AML-193 (cell line): ENCODE measurements around the gene CLEC16A.

Source experiments
- DNase-seq, 2 experiments: peaks; one replicate each; lab custom pipeline; 2025; lab: John Stamatoyannopoulos, UW

Gene CLEC16A

DNA sequence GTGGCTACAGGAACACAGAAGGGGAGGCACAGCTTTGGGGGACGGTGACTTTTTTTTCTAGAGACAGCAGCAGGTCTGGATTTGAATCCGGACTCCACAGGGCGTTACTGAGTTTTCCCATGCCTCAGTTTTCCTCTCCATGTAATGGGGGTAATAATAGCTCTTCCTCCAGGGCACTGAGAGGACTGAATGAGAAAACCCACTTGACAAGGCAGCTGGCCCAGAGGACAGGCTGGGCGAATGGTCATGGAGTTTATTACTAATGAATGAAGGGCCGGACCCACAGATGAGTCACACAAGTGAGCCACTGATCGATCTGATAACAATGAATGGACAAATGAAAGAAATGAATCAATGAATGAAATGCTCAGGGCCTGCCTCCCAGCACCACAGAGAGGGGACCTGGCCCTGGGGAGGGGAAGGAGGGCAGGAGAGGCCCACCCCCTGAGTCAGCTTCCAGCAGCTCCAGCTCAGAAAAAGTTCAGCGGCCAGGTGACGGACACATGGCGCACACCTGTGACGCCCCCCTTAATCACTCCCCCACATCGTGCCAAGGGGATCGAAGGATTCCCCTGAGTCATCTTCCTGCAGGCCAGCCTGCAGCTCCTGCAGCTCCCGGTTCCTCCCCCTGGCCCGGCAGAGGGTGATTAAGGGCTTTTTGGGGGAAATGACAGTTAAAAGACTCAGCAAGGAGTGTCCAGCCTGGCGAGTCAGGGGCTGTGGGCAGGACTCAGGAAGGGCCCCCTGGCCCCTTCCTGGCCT is 257.3 kb downstream of the CLEC16A start:
- peak; percentile 66 to 73 for DNase-seq

DNA sequence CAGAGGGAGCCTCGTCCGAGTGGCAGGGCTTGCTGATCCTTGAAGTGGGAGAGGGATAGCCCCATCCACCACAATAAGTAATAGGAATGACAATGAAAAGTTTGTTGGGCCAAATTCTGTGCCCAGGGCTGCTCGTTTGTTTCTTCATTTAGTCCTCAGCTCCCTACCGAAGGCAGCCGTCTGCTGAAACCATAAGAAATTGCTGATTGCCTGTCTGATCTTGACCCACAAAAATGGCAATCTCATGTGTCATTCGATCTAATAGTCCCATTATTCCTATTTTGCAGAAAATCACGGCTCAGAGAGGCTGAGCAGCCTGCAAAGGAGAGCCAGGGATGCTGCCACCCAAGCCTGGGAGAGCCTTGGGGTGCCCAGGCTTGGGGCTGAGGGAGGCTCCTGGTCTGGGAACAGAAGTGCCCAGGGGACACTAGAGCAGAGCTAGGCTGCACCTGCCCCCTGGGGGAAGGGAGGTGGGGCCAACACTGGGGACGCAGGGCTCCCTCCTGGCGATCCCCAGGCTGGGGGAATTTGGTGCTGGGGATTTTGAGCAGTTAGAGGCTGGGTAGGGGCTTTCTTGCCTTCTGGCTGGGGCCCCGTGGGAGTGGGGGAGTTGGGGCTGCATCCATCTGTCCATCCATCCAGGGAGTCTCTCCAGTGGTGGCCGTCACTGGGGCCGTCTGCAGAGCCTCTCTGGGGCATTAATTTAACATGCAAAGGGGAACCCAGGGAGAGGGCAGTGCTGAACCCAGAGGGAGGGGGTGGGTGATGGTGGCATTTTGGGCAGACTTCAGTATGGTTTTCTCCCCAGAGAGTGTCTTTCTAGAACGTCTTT is 258.1 kb downstream of the CLEC16A start:
- peak in 1 of 2 experiments; percentile 62 for DNase-seq

GRCh38 chr16:11203111-11203623 is 258.8 kb downstream of the CLEC16A start:
- DNase-seq: no peak

GRCh38 chr16:11204513-11205047 is 260.2 kb downstream of the CLEC16A start:
- DNase-seq: no peak

GRCh38 chr16:11205065-11205699 is 260.8 kb downstream of the CLEC16A start:
- no peak for DNase-seq

GRCh38 chr16:11205754-11206581 is 261.6 kb downstream of the CLEC16A start:
- peak; percentile 22 to 28 for DNase-seq

- no peak for DNase-seq
These were observed 263.3 kb downstream of the CLEC16A start for GRCh38 chr16:11207646-11208045.

- DNase-seq: peak; percentile 73 to 74
These were observed 264.7 kb downstream of the CLEC16A start for GRCh38 chr16:11208916-11209665.

GRCh38 chr16:11210260-11210659 is 265.9 kb downstream of the CLEC16A start:
- DNase-seq: no peak

DNA sequence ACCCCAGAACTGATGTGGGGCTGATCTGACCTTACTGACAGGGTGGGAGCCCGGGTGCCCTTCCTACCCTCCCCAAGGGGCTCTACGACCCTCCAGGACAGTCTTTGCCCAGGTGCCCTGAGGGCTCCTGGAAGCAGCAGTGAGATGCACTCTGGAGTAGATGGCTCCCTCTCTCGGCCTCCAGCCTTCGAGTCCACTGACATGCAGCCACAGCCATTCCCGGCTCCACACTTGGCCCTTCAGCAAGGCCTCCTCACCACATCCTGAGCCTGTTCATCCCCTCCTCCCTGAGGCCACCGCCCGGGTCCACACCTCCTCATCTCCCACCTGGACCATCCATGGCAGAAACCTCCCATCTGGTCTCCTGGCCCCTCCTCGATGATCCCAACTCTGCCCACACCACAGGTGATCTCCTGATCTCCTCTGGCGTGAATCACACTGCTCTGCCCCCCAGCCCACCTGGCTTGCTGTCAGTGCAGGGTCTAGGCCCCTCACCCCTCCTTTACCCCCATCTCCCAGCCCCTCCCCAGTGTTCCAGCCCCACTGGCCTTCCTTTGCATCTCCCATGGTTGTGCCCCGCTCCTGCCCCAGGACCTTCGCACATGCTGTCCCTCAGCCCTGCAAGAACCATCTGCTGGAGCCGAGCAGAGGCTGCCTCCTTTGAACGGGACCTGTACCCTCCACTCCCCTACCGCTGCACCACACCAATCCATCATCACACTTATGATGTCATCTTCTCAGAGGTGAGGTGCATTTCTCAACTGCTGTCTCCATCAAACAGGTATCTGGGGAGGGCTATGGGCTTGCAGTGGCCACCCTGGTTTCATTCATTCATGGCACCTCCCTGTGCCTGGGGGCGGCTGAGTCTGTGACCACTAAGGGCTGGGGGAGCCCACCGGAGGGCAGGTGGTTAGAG is 267.0 kb downstream of the CLEC16A start:
- no peak for DNase-seq

DNA sequence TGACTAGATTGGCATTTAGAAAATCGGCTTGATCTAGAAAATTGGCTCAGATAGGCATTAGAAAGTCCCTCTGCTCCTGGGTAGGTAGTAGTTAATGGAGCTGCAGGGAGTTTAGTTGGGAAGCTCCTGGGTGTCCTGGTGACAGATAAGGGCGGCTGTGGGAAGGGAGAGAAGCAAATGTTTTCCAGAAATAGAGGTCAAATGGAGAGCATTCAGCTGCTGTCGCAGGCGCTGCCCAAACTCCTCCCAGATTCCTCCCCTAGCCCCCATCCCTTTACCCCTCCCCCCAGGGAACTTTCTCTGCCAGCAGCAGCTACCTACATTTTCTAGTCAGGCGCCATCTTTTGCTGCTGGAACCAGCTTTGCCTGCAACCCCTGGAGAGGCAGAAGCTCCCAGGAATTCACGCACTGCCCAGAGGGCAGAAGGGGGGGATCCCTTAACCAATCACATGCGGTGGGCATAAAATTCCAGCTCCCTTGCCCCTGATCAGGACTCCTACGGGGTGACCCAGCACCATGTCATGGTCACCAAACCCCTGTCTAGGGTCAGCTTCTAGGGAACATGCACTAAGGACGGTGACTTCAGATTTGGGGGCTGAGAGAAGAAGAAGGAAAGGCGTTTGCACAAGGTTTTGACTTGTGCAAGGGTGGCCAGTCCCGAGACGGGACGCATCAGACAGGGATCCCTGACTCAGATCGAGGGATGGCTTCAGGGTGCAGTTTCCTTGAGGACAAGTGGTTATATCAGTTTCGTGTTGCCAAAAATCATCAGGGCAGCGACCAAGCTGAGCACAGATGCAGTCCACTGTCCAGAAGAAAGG is 267.8 kb downstream of the CLEC16A start:
- no peak for DNase-seq

- DNase-seq: no peak
These were observed 268.4 kb downstream of the CLEC16A start for GRCh38 chr16:11212798-11213196.

- DNase-seq: no peak
These were observed 269.0 kb downstream of the CLEC16A start for GRCh38 chr16:11213373-11213772.

DNA sequence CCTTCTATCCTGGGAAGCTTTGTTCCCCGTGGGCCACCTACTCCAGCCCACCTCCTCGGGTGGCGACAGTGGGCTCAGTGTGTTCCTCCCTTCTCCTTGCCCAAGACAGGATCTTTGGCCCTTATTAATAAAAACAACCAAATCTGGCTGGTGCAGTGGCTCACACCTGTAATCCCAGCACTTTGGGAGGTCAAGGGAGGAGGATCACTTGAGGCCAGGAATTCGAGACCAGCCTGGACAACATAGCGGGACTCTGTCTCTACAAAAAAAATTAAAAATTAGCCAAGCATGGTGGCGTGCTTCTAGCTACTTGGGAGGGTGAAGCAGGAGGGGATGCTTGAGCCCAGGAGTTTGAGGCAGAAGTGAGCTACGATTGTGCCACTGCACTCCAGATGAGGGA is 269.4 kb downstream of the CLEC16A start:
- DNase-seq: no peak

DNA sequence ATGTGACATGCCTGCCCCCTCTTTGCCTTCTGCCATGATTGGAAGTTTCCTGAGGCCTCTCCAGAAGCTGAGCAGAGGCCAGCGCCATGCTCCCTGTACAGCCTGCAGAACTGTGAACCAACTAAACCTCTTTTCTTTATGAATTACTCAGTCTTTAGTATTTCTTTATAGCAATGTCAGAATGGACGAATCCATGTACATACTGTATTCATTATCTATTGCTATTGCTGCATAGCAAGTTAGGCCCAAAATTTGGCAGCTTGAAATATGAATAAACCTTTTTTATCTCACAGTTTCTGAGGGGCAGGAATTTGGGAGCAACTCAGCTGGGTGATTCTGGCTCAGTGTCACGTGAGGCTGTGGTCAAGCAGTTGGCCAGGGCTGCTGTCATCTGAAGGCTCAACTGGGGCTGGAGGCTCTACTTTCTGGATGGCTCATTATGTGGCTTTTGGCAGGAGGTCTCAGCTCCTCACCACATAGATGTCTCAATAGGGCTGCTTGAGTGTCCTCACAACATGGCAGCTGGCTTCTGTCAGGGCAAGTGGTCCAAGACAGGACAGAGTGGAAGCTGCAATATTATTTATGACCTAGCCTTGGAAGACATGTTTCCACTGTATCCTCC is 271.7 kb downstream of the CLEC16A start:
- no peak for DNase-seq

DNA sequence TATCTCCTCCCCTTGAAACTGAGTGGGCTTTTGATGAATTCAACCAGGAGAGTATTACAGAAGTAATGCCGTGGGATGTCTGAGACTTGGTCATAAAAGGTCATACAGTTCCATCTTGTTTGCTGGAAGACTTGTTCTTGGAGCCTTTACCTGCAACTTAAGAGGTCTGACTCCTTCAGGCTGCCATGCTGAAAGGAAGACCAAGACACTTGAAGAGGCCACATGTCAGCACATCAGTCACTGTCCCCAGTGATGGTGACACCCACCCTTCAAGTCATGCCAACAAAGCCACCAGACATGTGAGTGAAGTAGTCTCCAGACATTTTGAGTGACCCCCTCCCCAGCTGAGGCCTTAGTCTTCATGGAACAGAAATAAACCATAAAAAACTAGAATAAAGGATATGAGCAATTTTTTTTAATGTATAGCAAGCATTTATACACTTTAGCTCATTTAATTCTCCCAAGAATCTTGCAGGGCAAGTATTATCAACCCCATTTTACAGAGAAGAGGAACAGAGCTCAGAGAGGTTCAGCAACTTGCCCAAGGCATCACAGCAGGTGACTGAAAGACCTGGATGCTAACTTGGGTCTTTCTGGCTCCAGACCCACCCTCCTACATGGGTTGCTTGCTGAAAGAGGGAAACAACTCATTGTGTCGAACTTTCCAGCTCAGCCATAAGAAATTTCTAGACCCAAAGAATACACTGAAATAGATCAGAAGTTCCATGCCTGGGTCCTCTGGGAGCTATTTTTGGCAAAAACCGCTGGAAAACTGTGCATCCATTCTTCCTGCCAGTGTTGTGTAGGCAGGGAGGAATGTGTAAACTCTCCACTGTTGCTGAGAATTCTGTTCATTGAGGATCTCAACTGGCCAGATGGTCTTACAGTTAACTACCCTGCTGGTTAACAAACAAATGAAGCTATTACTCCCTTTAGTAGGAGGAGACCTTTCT is 273.6 kb downstream of the CLEC16A start:
- no peak for DNase-seq

DNA sequence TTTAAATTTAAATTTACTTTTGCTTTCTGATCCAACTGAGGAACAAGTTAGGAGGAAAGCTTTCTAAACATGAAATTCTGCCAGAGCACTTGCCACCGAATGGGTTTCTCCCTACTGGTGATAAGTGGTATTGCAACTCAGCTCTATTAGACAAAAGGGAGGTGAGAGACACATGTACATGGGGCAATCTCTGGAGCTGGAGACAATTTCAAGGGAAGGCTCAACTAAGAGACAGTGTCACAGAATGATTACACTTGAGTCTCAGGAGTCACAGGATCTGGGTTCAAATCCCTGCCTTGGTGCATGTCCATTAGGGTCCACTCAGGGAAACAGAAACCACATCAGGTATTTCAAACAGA is 274.2 kb downstream of the CLEC16A start:
- DNase-seq: no peak
